GM10248 (cell line): ENCODE measurements around the gene PLEKHA6.

Source experiments
- CTCF ChIA-PET: fragments of 300-600 bp; sonication (Branson Sonifier 250); formaldehyde crosslinking; extraction: SDS; loops from one replicate; lab custom pipeline; 2021; ENCODE audit warnings: antibody characterized with exemption; lab: Yijun Ruan, JAX
- POLR2A ChIA-PET: fragments of 350-650 bp; sonication (Branson Sonifier 250); formaldehyde crosslinking; extraction: SDS; loops from one replicate; lab custom pipeline; 2020; ENCODE audit warnings: antibody characterized with exemption; lab: Yijun Ruan, JAX
- DNase-seq: peaks from one replicate; pipeline ENCODE4 v3.0.0; 2012; ENCODE audit errors: extremely low spot score
- CTCF ChIP-seq: IDR thresholded peaks from 2 replicates; pipeline ENCODE4 v1.5.1; 2012; ENCODE audit warnings: mild to moderate bottlenecking, low read depth; ENCODE audit errors: extremely low read depth, missing control alignments, control extremely low read depth

Gene PLEKHA6

GRCh38 chr1:204221271-204221670 is 138.5 kb downstream of the PLEKHA6 start:
- ChIA-PET CTCF (no interaction called here), POLR2A (no interaction called here)
- no peak for DNase-seq
- no peak for TF ChIP-seq CTCF

- POLR2A ChIA-PET, result no interaction called here
- CTCF ChIA-PET, result interaction anchor here (1.4 to 1.7 kb wide), 2 partner anchors 13 to 14 kb away, joined by 3 to 4 read pairs; no protein-coding TSS in a partner anchor
- TF ChIP-seq CTCF, result no peak
- no peak for DNase-seq
Measured at GRCh38 chr1:204219971-204220616, 139.6 kb downstream of the PLEKHA6 start.

GRCh38 chr1:204218552-204218951 is 141.2 kb downstream of the PLEKHA6 start:
- DNase-seq, result no peak
- CTCF ChIA-PET, result interaction anchor here (1.2 to 1.7 kb wide), 3 partner anchors 9 to 13 kb away, joined by 3 to 4 read pairs (median 3); no protein-coding TSS in a partner anchor

GRCh38 chr1:204217648-204218000 is 142.1 kb downstream of the PLEKHA6 start:
- POLR2A ChIA-PET, result no interaction called here
- DNase-seq, result no peak
- CTCF ChIA-PET, result interaction anchor here (1.0 to 1.2 kb wide), 2 partner anchors 8 to 10 kb away, joined by 3 read pairs; no protein-coding TSS in a partner anchor
- no peak for TF ChIP-seq CTCF

More at GRCh38 chr1:204218552-204218951, 141.2 kb downstream of the PLEKHA6 start:
- TF ChIP-seq CTCF, result no peak
- POLR2A ChIA-PET, result no interaction called here

GRCh38 chr1:204216880-204217647 is 142.7 kb downstream of the PLEKHA6 start:
- CTCF ChIA-PET, result interaction anchor here (1.0 to 1.8 kb wide), 3 partner anchors 8 to 10 kb away, joined by 3 to 8 read pairs (median 3); no protein-coding TSS in a partner anchor
- DNase-seq, result no peak
- no peak for TF ChIP-seq CTCF
- POLR2A ChIA-PET, result no interaction called here

- ChIA-PET CTCF (interaction anchor here (0.7 to 1.8 kb wide), 3 partner anchors 9 to 147 kb away, joined by 3 to 8 read pairs (median 3); no protein-coding TSS in a partner anchor), POLR2A (no interaction called here)
- DNase-seq, result no peak
- no peak for TF ChIP-seq CTCF
Measured at GRCh38 chr1:204216236-204216635, 143.5 kb downstream of the PLEKHA6 start.
